CD1c-positive myeloid dendritic cell (primary cell): ENCODE data around the gene IL20RA.
"Not testable (repeated sequence)": the region's sequence is repeated elsewhere in the genome, so short reads cannot be mapped to it uniquely, and the experiment has no call there.

Experiments
- DNase-seq: peaks from one replicate; pipeline ENCODE4 v3.0.0-alpha.2; 2016; ENCODE audit errors: extremely low spot score

The IL20RA gene

GRCh38 chr6:136973781-136974180 is 71.0 kb downstream of the IL20RA start:
- DNase-seq = not testable (repeated sequence)

- DNase-seq = no peak
These were observed 73.2 kb downstream of the IL20RA start for GRCh38 chr6:136971609-136972008.

- DNase-seq = no peak
These were observed 74.8 kb downstream of the IL20RA start for GRCh38 chr6:136969930-136970329.

GRCh38 chr6:136969433-136969832 is 75.3 kb downstream of the IL20RA start:
- DNase-seq = no peak

- DNase-seq = no peak
These were observed 75.9 kb downstream of the IL20RA start for GRCh38 chr6:136968837-136969236.

- DNase-seq = peak; percentile 65
These were observed 76.7 kb downstream of the IL20RA start for GRCh38 chr6:136967876-136968752.

GRCh38 chr6:136964398-136964797 is 80.4 kb downstream of the IL20RA start:
- no peak for DNase-seq

- DNase-seq = no peak
These were observed 81.5 kb downstream of the IL20RA start for GRCh38 chr6:136963259-136963658.

- no peak for DNase-seq
These were observed 82.1 kb downstream of the IL20RA start for GRCh38 chr6:136962661-136963060.

GRCh38 chr6:136961848-136962247 is 82.9 kb downstream of the IL20RA start:
- no peak for DNase-seq

- DNase-seq = no peak
These were observed 84.0 kb downstream of the IL20RA start for GRCh38 chr6:136960781-136961180.

- not testable (repeated sequence) for DNase-seq
These were observed 84.8 kb downstream of the IL20RA start for GRCh38 chr6:136959935-136960334.

- no peak for DNase-seq
These were observed 85.3 kb downstream of the IL20RA start for GRCh38 chr6:136959471-136959891.

GRCh38 chr6:136958168-136958567 is 86.6 kb downstream of the IL20RA start:
- DNase-seq = no peak

- DNase-seq = no peak
These were observed 87.9 kb downstream of the IL20RA start for GRCh38 chr6:136956590-136957544.

GRCh38 chr6:136955123-136955522 is 89.6 kb downstream of the IL20RA start:
- no peak for DNase-seq

- no peak for DNase-seq
These were observed 92.0 kb downstream of the IL20RA start for GRCh38 chr6:136952714-136953260.

GRCh38 chr6:136950436-136951126 is 94.2 kb downstream of the IL20RA start:
- DNase-seq = no peak
